ENCODE data around the gene GABRR1. TPM values are rescaled to one million over a fixed set of nuclear protein-coding genes. Genes with fewer than 3 reads are reported as not detected.

Gene GABRR1
- total RNA-seq, 1 experiment from 2014 or later: 0.33 TPM

GRCh38 chr6:89260832-89261231 lies 43.7 kb upstream of the GABRR1 start:
- DNase-seq: no peak
- H2BK12ac ChIP-seq (ENCODE audit: insufficient read length, low read depth, low read length): no peak overlapping the region
- WGBS (ENCODE audit: extremely low coverage, insufficient read length, low lambda C conversion rate): no CpG with 5 or more reads among the region's 5 CpGs
- H2BK5ac ChIP-seq (ENCODE audit: insufficient read length, low read length): no peak overlapping the region
- H3K27me3 ChIP-seq (ENCODE audit: insufficient read depth, low read length): no peaks in the 10 kb centered on the region
- Mint-ChIP-seq H3K27ac (no peak overlapping the region), H3K27me3 (ENCODE audit: low read depth) (peaks cover 3% of the 10 kb centered on the region; the same call in 1 of the 2 replicates), H3K4me3 (no peak overlapping the region), H3K36me3 (ENCODE audit: insufficient read depth in 1 of 3, low read depth in 3 of 3) (no peaks in the 10 kb centered on the region), H3K4me1 (no peaks in the 10 kb centered on the region), H3K9me3 (no peaks in the 10 kb centered on the region)
- no peak overlapping the region for H4K5ac ChIP-seq (ENCODE audit: insufficient read length, low read depth, low read length)
- H3K9me3 ChIP-seq (ENCODE audit: control insufficient read depth, low read depth, low read length): no peaks in the 10 kb centered on the region
- no peak overlapping the region for H3T11ph ChIP-seq (ENCODE audit: low read length)
- H4K8ac ChIP-seq (replicated peaks; ENCODE audit: insufficient read length, low read depth, low read length): no peak overlapping the region
- no peak overlapping the region for H2BK15ac ChIP-seq (ENCODE audit: low read depth, low read length)
- no peak overlapping the region for H3K27ac ChIP-seq (ENCODE audit: insufficient read length, low read depth, low read length)
- TF ChIP-seq CTCF (conservative IDR thresholded peaks at IDR 0.05): no peak
- no peak overlapping the region for H3K23ac ChIP-seq (ENCODE audit: insufficient read length, low read depth, low read length)
- no peak overlapping the region for H3K4me2 ChIP-seq (ENCODE audit: insufficient read depth, insufficient read length, low read length)
- no peak overlapping the region for H3K9ac ChIP-seq (ENCODE audit: extremely low read depth, insufficient read length, low read length)
- H3K79me1 ChIP-seq (ENCODE audit: insufficient read depth, low read depth, low read length, poor library complexity, severe bottlenecking): no peaks in the 10 kb centered on the region
- no peaks in the 10 kb centered on the region for H3K4me1 ChIP-seq (ENCODE audit: insufficient read depth, low read length)
- no peak overlapping the region for H3K4ac ChIP-seq (ENCODE audit: low read depth, low read length)
- no peak overlapping the region for H2BK20ac ChIP-seq (ENCODE audit: low read depth, low read length, poor library complexity, severe bottlenecking)
- no peak overlapping the region for H2BK120ac ChIP-seq (ENCODE audit: low read depth, low read length, poor library complexity, severe bottlenecking)
- no peaks in the 10 kb centered on the region for H4K20me1 ChIP-seq (ENCODE audit: control insufficient read depth, insufficient read depth, insufficient read length)
- no peak overlapping the region for H4K91ac ChIP-seq (ENCODE audit: insufficient read length, low read depth, low read length)
- no peak overlapping the region for H3K18ac ChIP-seq (ENCODE audit: insufficient read length, low read depth, low read length)
- no peaks in the 10 kb centered on the region for H3K23me2 ChIP-seq (ENCODE audit: insufficient read length, low read depth, low read length, poor library complexity, severe bottlenecking)
- H3K79me2 ChIP-seq (ENCODE audit: insufficient read depth, low read length): no peaks in the 10 kb centered on the region
- H2AK5ac ChIP-seq (ENCODE audit: insufficient read length, low read length): no peak overlapping the region
- no peak overlapping the region for H2AFZ ChIP-seq (ENCODE audit: low read length)
- H3K14ac ChIP-seq (ENCODE audit: insufficient read depth, low read length): no peak overlapping the region
- H3K56ac ChIP-seq (ENCODE audit: insufficient read length, low read depth, low read length): no peak overlapping the region
